ENCODE measurements around the gene TREML2.

DNA sequence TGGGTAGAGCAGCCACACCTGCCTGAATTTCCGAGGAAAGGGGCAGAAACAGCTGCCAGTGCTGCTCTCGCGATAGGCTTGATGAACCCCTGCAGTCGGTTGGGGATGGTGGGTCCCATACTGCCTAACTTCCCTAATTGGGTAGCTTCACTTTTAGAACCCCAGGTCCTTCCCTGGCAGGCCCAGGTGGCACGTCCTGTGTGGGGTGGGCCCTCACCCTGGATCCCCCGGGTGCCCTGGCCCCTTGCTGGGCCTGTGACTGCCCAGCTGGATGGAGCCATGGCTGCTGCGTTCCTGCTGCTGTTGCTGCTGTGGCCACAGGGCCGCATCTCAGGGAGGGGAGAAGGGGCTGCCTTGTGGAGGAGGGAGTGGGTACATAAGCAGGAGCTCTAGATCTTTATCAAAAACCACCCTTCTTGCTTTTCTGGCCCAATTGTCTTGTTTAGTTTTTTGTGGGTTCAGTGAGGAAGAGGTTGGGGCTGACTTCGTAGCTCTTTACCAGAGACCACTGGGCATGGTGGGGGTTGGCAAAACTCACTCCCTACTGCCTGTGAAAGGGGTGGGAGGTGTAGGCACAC, 46.4 kb upstream of the TREML2 start:
- TF ChIP-seq, protein P1, sequence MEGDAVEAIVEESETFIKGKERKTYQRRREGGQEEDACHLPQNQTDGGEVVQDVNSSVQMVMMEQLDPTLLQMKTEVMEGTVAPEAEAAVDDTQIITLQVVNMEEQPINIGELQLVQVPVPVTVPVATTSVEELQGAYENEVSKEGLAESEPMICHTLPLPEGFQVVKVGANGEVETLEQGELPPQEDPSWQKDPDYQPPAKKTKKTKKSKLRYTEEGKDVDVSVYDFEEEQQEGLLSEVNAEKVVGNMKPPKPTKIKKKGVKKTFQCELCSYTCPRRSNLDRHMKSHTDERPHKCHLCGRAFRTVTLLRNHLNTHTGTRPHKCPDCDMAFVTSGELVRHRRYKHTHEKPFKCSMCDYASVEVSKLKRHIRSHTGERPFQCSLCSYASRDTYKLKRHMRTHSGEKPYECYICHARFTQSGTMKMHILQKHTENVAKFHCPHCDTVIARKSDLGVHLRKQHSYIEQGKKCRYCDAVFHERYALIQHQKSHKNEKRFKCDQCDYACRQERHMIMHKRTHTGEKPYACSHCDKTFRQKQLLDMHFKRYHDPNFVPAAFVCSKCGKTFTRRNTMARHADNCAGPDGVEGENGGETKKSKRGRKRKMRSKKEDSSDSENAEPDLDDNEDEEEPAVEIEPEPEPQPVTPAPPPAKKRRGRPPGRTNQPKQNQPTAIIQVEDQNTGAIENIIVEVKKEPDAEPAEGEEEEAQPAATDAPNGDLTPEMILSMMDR (IDR thresholded peaks at IDR 0.05) = no peak
- TF ChIP-seq POLR2A (IDR thresholded peaks at IDR 0.05) = no peak

All from heart left ventricle (tissue), 13 donors.